Measurements from ENCODE around the gene POU4F3. TPM values are rescaled to one million over a fixed set of nuclear protein-coding genes. Genes with fewer than 3 reads are reported as not detected.

The POU4F3 gene
- total and polyA plus RNA-seq, 2 of the 4 experiments (the other 2 are of a cell fraction), result 0.02 TPM; not detected in 1

GRCh38 chr5:146357126-146357525 is 18.5 kb downstream of the POU4F3 start:
- TF ChIP-seq MAFK (IDR thresholded peaks at IDR 0.05; ENCODE audit: low read depth, low read length), result peak; percentile 93
- no peak for TF ChIP-seq CTCF (conservative IDR thresholded peaks at IDR 0.05; ENCODE audit: low read depth, low read length)
- TF ChIP-seq CHD1 (IDR thresholded peaks at IDR 0.05; ENCODE audit: low read depth, low read length), result no peak
- TF ChIP-seq RCOR1 (IDR thresholded peaks at IDR 0.05; ENCODE audit: insufficient replicate concordance, low read length), result no peak
- peak; percentile 89 for TF ChIP-seq NFE2L2 (IDR thresholded peaks at IDR 0.05; ENCODE audit: low read depth, low read length)
- no peak for TF ChIP-seq FOS (IDR thresholded peaks at IDR 0.05; ENCODE audit: low read depth, low read length)
- TF ChIP-seq BHLHE40 (IDR thresholded peaks at IDR 0.05; ENCODE audit: low read depth, low read length), result no peak
- TF ChIP-seq USF2 (IDR thresholded peaks at IDR 0.05; ENCODE audit: low read depth, low read length), result no peak
- Histone ChIP-seq H2AK5ac (ENCODE audit: low read depth, low read length) (no peak overlapping the region), H2BK15ac (ENCODE audit: low read depth, low read length) (no peak overlapping the region), H3K9ac (ENCODE audit: low read depth, low read length) (no peak overlapping the region), H2AK9ac (replicated peaks; ENCODE audit: low read depth, low read length, poor library complexity) (no peak overlapping the region), H3K9me1 (ENCODE audit: insufficient read depth, low read length) (no peaks in the 10 kb centered on the region), H4K8ac (ENCODE audit: low read depth in 2 of 2, low read length in 2 of 2) (no peak overlapping the region), H3K56ac (ENCODE audit: extremely low read depth, insufficient read depth, low read length) (no peak overlapping the region), H3K79me1 (ENCODE audit: low read depth in 1 of 2, low read length in 2 of 2) (no peaks in the 10 kb centered on the region), H3K4me1 (ENCODE audit: control insufficient read depth, insufficient read depth, low read length) (no peaks in the 10 kb centered on the region), H3K23ac (ENCODE audit: low read depth, low read length) (no peak overlapping the region), H3K36me3 (ENCODE audit: control insufficient read depth, insufficient read depth, low read length) (no peaks in the 10 kb centered on the region), H2BK5ac (ENCODE audit: low read depth, low read length, poor library complexity, severe bottlenecking) (no peak overlapping the region), H3K4ac (ENCODE audit: low read depth, low read length) (no peak overlapping the region), H3K27me3 (ENCODE audit: control insufficient read depth, insufficient read depth, low read length) (peaks cover 3% of the 10 kb centered on the region; the same call in 1 of the 2 replicates), H4K20me1 (ENCODE audit: insufficient read depth, low read length) (no peaks in the 10 kb centered on the region), H3K9me3 (ENCODE audit: control insufficient read depth, insufficient read depth, low read length) (no peaks in the 10 kb centered on the region), H3K4me3 (ENCODE audit: insufficient read depth, low read depth, low read length) (no peak overlapping the region), H2BK20ac (ENCODE audit: low read depth, low read length) (no peak overlapping the region), H3K14ac (replicated peaks; ENCODE audit: low read depth, low read length) (no peak overlapping the region), H3K4me2 (ENCODE audit: low read depth, low read length) (no peak overlapping the region), H2BK120ac (ENCODE audit: low read depth, low read length) (no peak overlapping the region), H4K91ac (ENCODE audit: insufficient read depth, low read depth, low read length) (no peak overlapping the region), H4K5ac (ENCODE audit: low read depth, low read length) (no peak overlapping the region), H2AFZ (replicated peaks; ENCODE audit: low read length, poor library complexity) (no peak overlapping the region), H3K27ac (ENCODE audit: insufficient read depth, low read length) (no peak overlapping the region), H3K18ac (ENCODE audit: low read depth, low read length) (no peak overlapping the region)
- dilution Hi-C loops (cut with HindIII; ENCODE audit: low sequenced_read_pairs, unreplicated experiment), result no loop called here
- intact Hi-C loops (cut with micrococcal nuclease), result no loop called here
- ATAC-seq (ENCODE audit: low read depth), result no peak
- CTCF ChIA-PET, result no interaction called here
- DNase-seq, result no peak
- in situ Hi-C loops (cut with MboI; ENCODE audit: low sequenced_read_pairs), result no loop called here
- POLR2A ChIA-PET (ENCODE audit: unreplicated experiment), result no interaction called here
- no TSS peak for BruUV-seq (replicated peaks)

All from IMR-90 (cell line).